ENCODE measurements around the gene MIGA2. TPM values are rescaled to one million over a fixed set of nuclear protein-coding genes. Genes with fewer than 3 reads are reported as not detected.

The MIGA2 gene
- total and polyA plus RNA-seq, 2 donors (not counting 1 experiment from before 2014, with no cell fraction given), result 62.1 to 78.1 TPM

- Histone ChIP-seq H3K4me2 (replicated peaks; ENCODE audit: low read depth, low read length, poor library complexity, severe bottlenecking) (peak overlapping the region; percentile 92), H3K9ac (ENCODE audit: low read length) (peak overlapping the region; percentile 93), H3K27ac (ENCODE audit: low read length in 2 of 2) (peak overlapping the region; percentile 5 to 82), H3K9me3 (ENCODE audit: control extremely low read depth in 1 of 3, control insufficient read depth in 2 of 3, insufficient read depth in 1 of 3, low read length in 2 of 3) (no peaks in the 10 kb centered on the region), H2AFZ (ENCODE audit: insufficient read depth, low read depth, low read length, poor library complexity, severe bottlenecking) (peak overlapping the region; percentile 97), H3K27me3 (replicated peaks in 1 of 4; ENCODE audit: control extremely low read depth in 1 of 4, control insufficient read depth in 3 of 4, insufficient read depth in 4 of 4, low read length in 3 of 4) (no peaks in the 10 kb centered on the region), H4K20me1 (ENCODE audit: control insufficient read depth, insufficient read depth, low read length, poor library complexity, severe bottlenecking) (peaks cover 29% of the 10 kb centered on the region), H3K79me2 (ENCODE audit: control insufficient read depth, insufficient read depth, low read length) (peaks cover 44% of the 10 kb centered on the region), H3K4me1 (ENCODE audit: control insufficient read depth in 2 of 2, insufficient read depth in 2 of 2, low read length in 2 of 2) (peaks cover 19 to 25% of the 10 kb centered on the region in 2 donors), H3K36me3 (replicated peaks in 1 of 2; ENCODE audit: control extremely low read depth in 1 of 2, control insufficient read depth in 1 of 2, extremely low read depth in 1 of 2, insufficient read depth in 2 of 2, low read length in 1 of 2) (peaks cover 0 to 8% of the 10 kb centered on the region in 2 experiments), H3K4me3 (ENCODE audit: control extremely low read depth in 1 of 5, extremely low read depth in 1 of 5, insufficient read depth in 1 of 5, low read depth in 2 of 5, low read length in 4 of 5) (peak overlapping the region; percentile 51 to 98 (median 91))
- CTCF ChIA-PET, result interaction anchor here (1.0 to 1.7 kb wide), 2 partner anchors 9 to 41 kb away, joined by 4 to 7 read pairs; partner anchors contain the start of gene SH3GLB2
- Mint-ChIP-seq H3K9me3 (ENCODE audit: insufficient read depth) (no peaks in the 10 kb centered on the region), H3K4me3 (peak overlapping the region; percentile 97), H3K27me3 (no peaks in the 10 kb centered on the region), H3K27ac (peak overlapping the region; percentile 85), H3K4me1 (peaks cover 34% of the 10 kb centered on the region)
- 24% methylated on average over 32 of the region's 32 CpGs for WGBS (ENCODE audit: insufficient coverage)
- TF ChIP-seq EZH2 (IDR thresholded peaks at IDR 0.05; ENCODE audit: borderline replicate concordance, insufficient read depth, low read depth, low read length, poor library complexity, severe bottlenecking) (no peak), CTCF (IDR thresholded peaks at IDR 0.05) (no peak)
- POLR2A ChIA-PET, result interaction anchor here (1.0 to 2.8 kb wide), 2 partner anchors 9 to 44 kb away, joined by 4 to 13 read pairs; partner anchors contain the start of genes DOLPP1 and SH3GLB2
- intact Hi-C loops (cut with micrococcal nuclease), result loop anchor here (1.0 to 2.0 kb wide), 5 partner anchors 9 to 908 kb away; partner anchors contain the start of genes NTMT1, PTPA and SH3GLB2
- ATAC-seq (ENCODE audit: low read depth) (no peak), DNase-seq (peak; percentile 34)
These were observed 719 bp downstream of the MIGA2 start for GRCh38 chr9:129036923-129037766.

All from B cell (primary cell).